DND-41 (cell line): ENCODE data around the gene FAM234A.

Experiments
- ATAC-seq: fragments of 200-7000 bp; cut with Tn5 transposase; 3 replicates; pipeline ENCODE4 v1.9.1; 2021; ENCODE audit warnings: low read depth; ENCODE audit not compliant: insufficient read depth
- DNase-seq: peaks from one replicate; pipeline ENCODE4 v3.0.0-alpha.2; 2020
- H2AFZ ChIP-seq: 2 replicates; pipeline ENCODE4 v1.6.0; 2012; ENCODE audit warnings: low read depth, low read length
- H3K27ac ChIP-seq: 2 replicates; pipeline ENCODE4 v1.5.1; 2012; ENCODE audit warnings: low read length, inconsistent platforms
- H3K27me3 ChIP-seq: fragments of 200-600 bp; sonication (generic); 2 replicates; pipeline ENCODE4 v1.6.0; 2012; ENCODE audit warnings: low read length, mild to moderate bottlenecking, inconsistent platforms; ENCODE audit not compliant: insufficient read depth, poor library complexity
- H3K36me3 ChIP-seq: 2 replicates; pipeline ENCODE4 v1.5.1; 2012; ENCODE audit warnings: low read length, inconsistent platforms; ENCODE audit not compliant: insufficient read depth
- H3K4me1 ChIP-seq: 2 replicates; pipeline ENCODE4 v1.5.1; 2012; ENCODE audit warnings: mild to moderate bottlenecking, low read length; ENCODE audit not compliant: insufficient read depth
- H3K4me2 ChIP-seq: 2 replicates; pipeline ENCODE4 v1.6.0; 2012; ENCODE audit warnings: mild to moderate bottlenecking, moderate library complexity, low read length, inconsistent platforms; ENCODE audit not compliant: insufficient read depth
- H3K4me3 ChIP-seq, 2 experiments: fragments of 200-600 bp in 1 of 2; shearing (Covaris generic) in 1 of 2; 2 replicates each; pipeline ENCODE4 v1.5.1; 2012 to 2016; ENCODE audit warnings: inconsistent platforms in 2 of 2, low read length in 2 of 2, mild to moderate bottlenecking in 2 of 2, low read depth in 1 of 2, moderate library complexity in 1 of 2
- H3K79me2 ChIP-seq: 2 replicates; pipeline ENCODE4 v1.6.0; 2012; ENCODE audit warnings: low read length, inconsistent platforms; ENCODE audit not compliant: insufficient read depth
- H3K9ac ChIP-seq: 2 replicates; pipeline ENCODE4 v1.6.0; 2012; ENCODE audit warnings: low read depth, mild to moderate bottlenecking, inconsistent platforms, low read length, moderate library complexity
- H3K9me3 ChIP-seq: 2 replicates; pipeline ENCODE4 v1.5.1; 2012; ENCODE audit warnings: low read length, moderate library complexity, mild to moderate bottlenecking, inconsistent platforms; ENCODE audit not compliant: insufficient read depth, severe bottlenecking
- H4K20me1 ChIP-seq: 2 replicates; pipeline ENCODE4 v1.6.0; 2012; ENCODE audit warnings: low read length; ENCODE audit not compliant: insufficient read depth
- CTCF ChIP-seq: IDR thresholded peaks from 2 replicates; pipeline ENCODE4 v1.5.1; 2012; ENCODE audit warnings: borderline replicate concordance, low read length, moderate library complexity, mild to moderate bottlenecking; ENCODE audit not compliant: poor library complexity, severe bottlenecking; ENCODE audit errors: extremely low read depth
- EZH2 ChIP-seq: IDR thresholded peaks from 3 replicates; pipeline ENCODE4 v1.6.1; 2012; ENCODE audit warnings: borderline replicate concordance, low read depth, mild to moderate bottlenecking, moderate library complexity, low read length, inconsistent platforms; ENCODE audit not compliant: severe bottlenecking

The FAM234A gene

GRCh38 chr16:293043-293775 lies 58.6 kb downstream of the FAM234A start:
- Histone ChIP-seq H2AFZ (no peak overlapping the region), H3K27me3 (no peaks in the 10 kb centered on the region), H4K20me1 (peaks cover 28% of the 10 kb centered on the region; the same call in 1 of the 2 replicates), H3K4me2 (no peak overlapping the region), H3K4me1 (no peaks in the 10 kb centered on the region), H3K9me3 (no peaks in the 10 kb centered on the region), H3K27ac (no peak overlapping the region), H3K4me3 (no peak overlapping the region), H3K79me2 (no peaks in the 10 kb centered on the region), H3K36me3 (peaks cover 76% of the 10 kb centered on the region), H3K9ac (no peak overlapping the region)
- DNase-seq: no peak
- no peak for ATAC-seq
- TF ChIP-seq CTCF (no peak), EZH2 (no peak)

GRCh38 chr16:296276-296675 lies 61.7 kb downstream of the FAM234A start:
- H4K20me1 ChIP-seq: peaks cover 17% of the 10 kb centered on the region; the same call in 1 of the 2 replicates
- no peak for ATAC-seq
- no peaks in the 10 kb centered on the region for H3K9me3 ChIP-seq
- TF ChIP-seq EZH2 (no peak), CTCF (no peak)
- H3K36me3 ChIP-seq: peaks cover 58% of the 10 kb centered on the region
- no peak overlapping the region for H3K27ac ChIP-seq
- DNase-seq: no peak
- no peak overlapping the region for H3K4me3 ChIP-seq
- no peaks in the 10 kb centered on the region for H3K79me2 ChIP-seq
- H3K27me3 ChIP-seq: no peaks in the 10 kb centered on the region
- H3K4me2 ChIP-seq: no peak overlapping the region
- H3K4me1 ChIP-seq: no peaks in the 10 kb centered on the region
- no peak overlapping the region for H3K9ac ChIP-seq
- H2AFZ ChIP-seq: no peak overlapping the region

GRCh38 chr16:296806-297510 lies 62.3 kb downstream of the FAM234A start:
- no peaks in the 10 kb centered on the region for H3K4me1 ChIP-seq
- H3K27me3 ChIP-seq: no peaks in the 10 kb centered on the region
- peaks cover 52% of the 10 kb centered on the region for H3K36me3 ChIP-seq
- DNase-seq (no peak), ATAC-seq (no peak)
- H3K4me3 ChIP-seq: no peak overlapping the region
- peaks cover 1% of the 10 kb centered on the region; the same call in 1 of the 2 replicates for H3K79me2 ChIP-seq
- H3K9me3 ChIP-seq: no peaks in the 10 kb centered on the region
- H3K4me2 ChIP-seq: no peak overlapping the region
- H2AFZ ChIP-seq: no peak overlapping the region
- H3K27ac ChIP-seq: no peak overlapping the region
- H3K9ac ChIP-seq: no peak overlapping the region
- TF ChIP-seq EZH2 (no peak), CTCF (no peak)
- peaks cover 13% of the 10 kb centered on the region; the same call in 1 of the 2 replicates for H4K20me1 ChIP-seq
